Measurements from ENCODE around the gene WBP1. TPM values are rescaled to one million over a fixed set of nuclear protein-coding genes. Genes with fewer than 3 reads are reported as not detected.

Gene WBP1
- total and polyA plus RNA-seq, 10 of the 15 experiments (the other 5 are each of a cell fraction or from before 2014, with no cell fraction given), result 4.2 to 76.8 (median 43.8) TPM

GRCh38 chr2:74498500-74499266 is 40.4 kb downstream of the WBP1 start:
- CTCF ChIA-PET, result interaction anchor here (0.6 to 13.9 kb wide), 3 partner anchors 15 to 88 kb away, joined by 3 to 231 read pairs (median 4); partner anchors contain the start of genes CCDC142 and TTC31
- H2AFZ ChIP-seq (ENCODE audit: control insufficient read depth, low read depth, low read length), result no peak overlapping the region
- in situ Hi-C loops (cut with MboI), result no loop called here
- no peak for TF ChIP-seq KDM1A (IDR thresholded peaks at IDR 0.05; ENCODE audit: borderline replicate concordance)
- TF ChIP-seq CEBPZ (IDR thresholded peaks at IDR 0.05; ENCODE audit: low read depth, low read length), result no peak
- no peak for TF ChIP-seq BCL3 (IDR thresholded peaks at IDR 0.05; ENCODE audit: borderline replicate concordance, insufficient read depth, low read depth, low read length, poor library complexity, severe bottlenecking)
- no peak for TF ChIP-seq HDAC6 (IDR thresholded peaks at IDR 0.05; ENCODE audit: unreplicated experiment)
- no peak for TF ChIP-seq SKIL (IDR thresholded peaks at IDR 0.05; ENCODE audit: low read depth, poor library complexity, severe bottlenecking)
- TF ChIP-seq EGR1 (IDR thresholded peaks at IDR 0.05; ENCODE audit: borderline replicate concordance in 1 of 2, low read depth in 2 of 2, low read length in 2 of 2), result no peak
- no peak for TF ChIP-seq ZNF622 (IDR thresholded peaks at IDR 0.05)
- TF ChIP-seq EP300 (IDR thresholded peaks at IDR 0.05; ENCODE audit: borderline replicate concordance in 1 of 2, control insufficient read depth in 1 of 2, low read depth in 2 of 2, low read length in 2 of 2), result no peak
- peak; percentile 57; the same call in 1 of the 2 replicates for TF ChIP-seq ZBED1 (IDR thresholded peaks at IDR 0.05; ENCODE audit: borderline replicate concordance)
- no peak for TF ChIP-seq IKZF1 (conservative IDR thresholded peaks at IDR 0.05)
- no peak for TF ChIP-seq ZNF207 (IDR thresholded peaks at IDR 0.05; ENCODE audit: borderline replicate concordance)
- peak; percentile 43; the same call in 1 of the 2 replicates for TF ChIP-seq POLR2A (IDR thresholded peaks at IDR 0.05; ENCODE audit: low read depth, low read length)
- TF ChIP-seq GATAD2B (conservative IDR thresholded peaks at IDR 0.05; ENCODE audit: low read depth), result no peak
- no peak for TF ChIP-seq MAX (IDR thresholded peaks at IDR 0.05; ENCODE audit: low read depth, low read length)
- 0 out of 2 replicates have a peak, but pooled peaks have one; percentile 87 for TF ChIP-seq EZH2 (IDR thresholded peaks at IDR 0.05; ENCODE audit: borderline replicate concordance, control insufficient read depth, low read depth, low read length)

More at GRCh38 chr2:74498500-74499266, 40.4 kb downstream of the WBP1 start:
- no peak overlapping the region for H3K27ac ChIP-seq (ENCODE audit: control insufficient read depth, insufficient read depth)
- no peaks in the 10 kb centered on the region; a peak in 2 of 4 replicates for H3K36me3 ChIP-seq (ENCODE audit: control insufficient read depth in 2 of 2, insufficient read depth in 2 of 2, low read length in 1 of 2)
- POLR2A ChIA-PET, result interaction anchor here (0.9 kb wide), 1 partner anchor 78 kb away, joined by 3 read pairs; no protein-coding TSS in a partner anchor
- intact Hi-C loops (cut with micrococcal nuclease; ENCODE audit: unreplicated experiment), result no loop called here
- 28% methylated on average over 41 of the region's 41 CpGs for WGBS (ENCODE audit: insufficient coverage, insufficient replicate concordance, low lambda C conversion rate, missing lambda C conversion rate)
- H3K4me2 ChIP-seq (ENCODE audit: control insufficient read depth, insufficient read depth), result peak overlapping the region; percentile 46
- no peak for DNase-seq (ENCODE audit: low read depth, low spot score)
- no peaks in the 10 kb centered on the region for H3K9me3 ChIP-seq (replicated peaks; ENCODE audit: control insufficient read depth, insufficient read depth, low read length)
- no peaks in the 10 kb centered on the region for H3K79me2 ChIP-seq (ENCODE audit: control insufficient read depth, insufficient read depth, low read length)
- H3K4me1 ChIP-seq (ENCODE audit: control insufficient read depth, insufficient read depth, low read length), result peaks cover 15% of the 10 kb centered on the region
- peaks cover 15 to 25% of the 10 kb centered on the region in 2 experiments; a peak in 3 of 4 replicates for H3K27me3 ChIP-seq (replicated peaks in 1 of 2; ENCODE audit: control insufficient read depth in 2 of 2, insufficient read depth in 2 of 2, low read length in 1 of 2)
- no peaks in the 10 kb centered on the region for H4K20me1 ChIP-seq (ENCODE audit: control insufficient read depth, insufficient read depth)
- SMC1A ChIA-PET (ENCODE audit: uncharacterized antibody, unreplicated experiment), result interaction anchor here (1.3 to 7.0 kb wide), 2 partner anchors 59 to 88 kb away, joined by 3 to 71 read pairs; no protein-coding TSS in a partner anchor
- no peak overlapping the region for H3K9ac ChIP-seq (ENCODE audit: control insufficient read depth, insufficient read depth, low read length)
- FAIRE-seq, result no peak
- RAD21 ChIA-PET (ENCODE audit: unreplicated experiment), result no interaction called here
- BruUV-seq (replicated peaks), result no TSS peak
- ATAC-seq, result peak; percentile 3; the same call in 1 of the 3 replicates
- H3K4me3 ChIP-seq, result peak overlapping the region; percentile 57; the same call in 1 of the 2 replicates
